IPS-18a (cell line): ENCODE measurements around the gene PPP1R12B.
A peak's percentile ranks its signal among the peaks of the same experiment; 100 is the strongest.

Experiments
- H3K27ac ChIP-seq: one replicate; pipeline ENCODE4 v1.5.1; 2013; ENCODE audit warnings: low read length
- H3K27me3 ChIP-seq: one replicate; pipeline ENCODE4 v1.6.1; 2013; ENCODE audit warnings: mild to moderate bottlenecking, low read length; ENCODE audit not compliant: control insufficient read depth, insufficient read depth
- H3K36me3 ChIP-seq: one replicate; pipeline ENCODE4 v1.6.1; 2013; ENCODE audit warnings: low read depth, low read length; ENCODE audit not compliant: control insufficient read depth
- H3K4me1 ChIP-seq: one replicate; pipeline ENCODE4 v1.6.1; 2013; ENCODE audit warnings: low read depth, low read length; ENCODE audit not compliant: control insufficient read depth
- H3K4me3 ChIP-seq: one replicate; pipeline ENCODE4 v1.5.1; 2013; ENCODE audit warnings: low read length
- H3K9ac ChIP-seq: one replicate; pipeline ENCODE4 v1.6.1; 2013; ENCODE audit warnings: mild to moderate bottlenecking, low read length, moderate library complexity
- H3K9me3 ChIP-seq: one replicate; pipeline ENCODE4 v1.6.1; 2013; ENCODE audit warnings: low read depth, low read length; ENCODE audit not compliant: control insufficient read depth

The PPP1R12B gene, protein sequence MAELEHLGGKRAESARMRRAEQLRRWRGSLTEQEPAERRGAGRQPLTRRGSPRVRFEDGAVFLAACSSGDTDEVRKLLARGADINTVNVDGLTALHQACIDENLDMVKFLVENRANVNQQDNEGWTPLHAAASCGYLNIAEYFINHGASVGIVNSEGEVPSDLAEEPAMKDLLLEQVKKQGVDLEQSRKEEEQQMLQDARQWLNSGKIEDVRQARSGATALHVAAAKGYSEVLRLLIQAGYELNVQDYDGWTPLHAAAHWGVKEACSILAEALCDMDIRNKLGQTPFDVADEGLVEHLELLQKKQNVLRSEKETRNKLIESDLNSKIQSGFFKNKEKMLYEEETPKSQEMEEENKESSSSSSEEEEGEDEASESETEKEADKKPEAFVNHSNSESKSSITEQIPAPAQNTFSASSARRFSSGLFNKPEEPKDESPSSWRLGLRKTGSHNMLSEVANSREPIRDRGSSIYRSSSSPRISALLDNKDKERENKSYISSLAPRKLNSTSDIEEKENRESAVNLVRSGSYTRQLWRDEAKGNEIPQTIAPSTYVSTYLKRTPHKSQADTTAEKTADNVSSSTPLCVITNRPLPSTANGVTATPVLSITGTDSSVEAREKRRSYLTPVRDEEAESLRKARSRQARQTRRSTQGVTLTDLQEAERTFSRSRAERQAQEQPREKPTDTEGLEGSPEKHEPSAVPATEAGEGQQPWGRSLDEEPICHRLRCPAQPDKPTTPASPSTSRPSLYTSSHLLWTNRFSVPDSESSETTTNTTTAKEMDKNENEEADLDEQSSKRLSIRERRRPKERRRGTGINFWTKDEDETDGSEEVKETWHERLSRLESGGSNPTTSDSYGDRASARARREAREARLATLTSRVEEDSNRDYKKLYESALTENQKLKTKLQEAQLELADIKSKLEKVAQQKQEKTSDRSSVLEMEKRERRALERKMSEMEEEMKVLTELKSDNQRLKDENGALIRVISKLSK

DNA sequence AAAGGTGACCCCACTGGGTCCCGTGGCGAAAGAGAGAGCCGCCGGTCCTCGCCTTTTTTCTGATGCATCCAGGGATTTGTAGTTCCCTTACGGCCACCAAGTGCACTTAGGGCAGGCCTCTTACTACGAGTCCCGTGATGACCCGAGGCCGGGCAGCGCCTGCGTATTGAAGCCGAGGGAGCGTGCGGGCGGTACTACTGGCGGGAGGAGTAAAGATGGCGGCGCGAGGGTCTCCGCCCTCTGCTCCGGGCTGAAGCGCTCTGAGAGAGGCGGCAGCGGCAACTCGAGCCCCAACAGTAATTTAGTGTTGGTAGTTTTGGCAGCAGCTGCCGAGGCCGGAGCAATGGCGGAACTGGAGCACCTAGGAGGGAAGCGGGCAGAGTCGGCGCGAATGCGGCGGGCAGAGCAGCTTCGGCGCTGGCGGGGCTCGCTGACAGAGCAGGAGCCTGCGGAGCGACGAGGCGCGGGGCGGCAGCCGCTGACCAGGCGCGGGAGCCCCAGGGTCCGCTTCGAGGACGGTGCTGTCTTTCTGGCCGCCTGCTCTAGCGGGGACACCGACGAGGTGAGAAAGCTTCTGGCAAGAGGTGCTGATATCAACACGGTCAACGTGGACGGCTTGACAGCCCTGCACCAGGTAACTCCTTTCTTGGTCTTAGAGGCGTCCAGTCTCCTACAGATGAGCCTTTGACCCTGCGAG, at the start of gene PPP1R12B:
PPP1R12B (plus strand) TSS at position 191 of the 697 bp plus-strand sequence; CDS start at position 344, 153 bp downstream.
- no peaks in the 10 kb centered on the region for H3K9me3 ChIP-seq
- peak within 1 kb of the TSS; percentile 98 for H3K4me3 ChIP-seq
- peak within 1 kb of the TSS; percentile 68 for H3K27ac ChIP-seq
- H3K36me3 ChIP-seq = no peaks in the 10 kb centered on the region
- peaks cover 6% of the 10 kb centered on the region for H3K4me1 ChIP-seq
- H3K9ac ChIP-seq = peak within 1 kb of the TSS; percentile 90
- no peaks in the 10 kb centered on the region for H3K27me3 ChIP-seq

DNA sequence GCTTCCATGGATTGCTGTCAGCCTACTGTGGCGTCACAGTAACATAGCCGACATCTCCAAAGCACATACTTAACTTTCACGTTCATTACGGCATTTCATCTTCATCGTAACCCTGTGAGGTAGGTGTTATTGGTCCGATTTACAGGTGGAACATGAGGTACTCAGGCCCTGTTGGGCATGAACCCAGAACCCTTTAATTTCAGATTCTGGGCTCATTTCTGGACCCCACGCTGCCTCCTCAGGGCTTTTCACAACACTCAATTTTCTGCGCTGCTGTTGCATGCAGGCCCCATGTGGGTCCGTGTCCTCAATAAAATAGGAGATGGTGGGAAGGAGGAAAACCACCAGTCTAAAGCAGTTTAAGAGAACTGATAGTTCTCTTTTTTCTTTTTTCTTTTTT, 46.3 kb upstream of the PPP1R12B start:
- no peak overlapping the region for H3K4me3 ChIP-seq
- H3K9ac ChIP-seq = no peak overlapping the region
- H3K9me3 ChIP-seq = no peaks in the 10 kb centered on the region
- H3K4me1 ChIP-seq = no peaks in the 10 kb centered on the region
- no peak overlapping the region for H3K27ac ChIP-seq
- no peaks in the 10 kb centered on the region for H3K36me3 ChIP-seq
- no peaks in the 10 kb centered on the region for H3K27me3 ChIP-seq

DNA sequence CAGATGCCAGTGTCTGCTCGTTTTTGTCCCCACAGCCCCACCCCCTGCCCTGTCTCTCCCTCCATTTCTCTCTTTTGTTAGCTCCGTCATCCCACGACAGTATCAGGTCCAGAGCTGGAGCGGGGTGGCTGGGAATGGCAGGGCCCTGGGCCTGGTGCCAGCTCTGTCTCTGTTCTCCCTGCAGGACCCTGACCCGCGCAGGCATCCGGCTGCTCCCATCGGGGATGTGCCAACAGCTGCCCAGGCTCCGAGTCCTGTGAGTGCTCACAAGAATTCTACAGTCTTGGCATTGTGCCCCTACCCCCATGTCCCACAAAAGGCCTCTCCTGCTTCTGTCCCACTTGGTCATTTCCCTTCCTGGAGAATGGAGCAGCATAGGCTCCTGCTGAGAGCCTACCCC, 44.1 kb upstream of the PPP1R12B start:
- no peaks in the 10 kb centered on the region for H3K4me1 ChIP-seq

DNA sequence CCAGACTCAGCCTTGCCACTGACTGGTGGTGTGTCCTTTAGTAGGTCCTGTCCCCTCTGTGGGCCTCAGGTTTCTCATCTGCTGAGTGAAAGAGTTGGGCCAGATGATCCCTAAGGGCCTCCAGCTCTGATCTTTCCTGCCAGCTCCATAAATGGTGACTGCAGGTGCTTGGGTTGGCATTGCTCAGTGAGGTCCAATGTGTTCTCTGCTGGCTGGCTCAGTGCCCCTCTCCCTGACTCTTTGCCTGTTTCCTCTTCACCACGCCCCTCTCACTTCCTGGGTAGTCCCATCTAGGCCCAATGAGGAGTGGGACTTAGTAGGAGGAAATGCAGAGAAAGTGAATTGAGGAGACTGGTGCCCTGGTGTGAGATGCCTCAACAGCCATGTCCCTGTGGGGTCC, 43.3 kb upstream of the PPP1R12B start:
- Histone ChIP-seq H3K9me3 (no peaks in the 10 kb centered on the region), H3K36me3 (no peaks in the 10 kb centered on the region), H3K4me3 (no peak overlapping the region), H3K27ac (no peak overlapping the region), H3K27me3 (no peaks in the 10 kb centered on the region), H3K9ac (no peak overlapping the region), H3K4me1 (no peaks in the 10 kb centered on the region)

More for the DNA sequence above, 44.1 kb upstream of the PPP1R12B start:
- no peak overlapping the region for H3K9ac ChIP-seq
- no peak overlapping the region for H3K4me3 ChIP-seq
- no peaks in the 10 kb centered on the region for H3K36me3 ChIP-seq
- H3K27me3 ChIP-seq = no peaks in the 10 kb centered on the region
- H3K27ac ChIP-seq = no peak overlapping the region
- H3K9me3 ChIP-seq = no peaks in the 10 kb centered on the region

DNA sequence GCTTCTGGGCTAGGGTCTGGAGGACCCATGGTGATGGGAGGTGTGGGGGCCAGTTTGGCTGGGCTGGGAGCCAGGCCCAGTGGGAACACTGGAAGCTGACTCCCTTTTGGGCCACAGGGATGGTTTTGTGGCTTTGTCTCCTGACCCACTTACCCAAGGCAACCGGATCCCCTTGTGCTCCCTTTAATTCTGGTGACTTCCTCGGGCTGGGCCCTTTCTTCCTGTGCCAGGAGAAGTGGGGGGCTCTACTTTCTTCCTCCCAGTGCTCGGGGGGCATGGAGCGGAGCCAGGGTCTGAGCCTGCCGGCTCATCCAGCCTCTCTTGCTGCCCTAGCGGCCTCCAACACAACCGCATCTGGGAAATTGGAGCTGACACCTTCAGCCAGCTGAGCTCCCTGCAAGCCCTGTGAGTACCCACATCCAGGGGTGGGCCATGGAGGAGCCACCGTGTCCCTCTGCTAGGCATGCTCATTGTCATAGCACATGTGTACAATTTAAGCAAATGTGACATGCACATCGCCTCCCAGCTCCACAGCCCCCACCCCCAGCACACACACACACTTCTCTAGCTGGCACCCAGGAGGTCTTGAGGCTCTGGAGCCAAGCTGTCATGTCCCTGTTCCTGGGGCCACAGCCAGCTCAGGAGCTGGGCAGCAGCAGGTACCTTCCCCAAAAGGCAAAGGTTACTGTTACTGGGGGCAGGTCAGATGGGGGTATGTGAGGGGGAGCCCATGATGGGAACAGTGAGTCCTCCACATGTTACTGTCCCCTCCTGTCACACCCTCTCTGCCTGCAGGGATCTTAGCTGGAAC, 41.8 kb upstream of the PPP1R12B start:
- no peaks in the 10 kb centered on the region for H3K27me3 ChIP-seq
- H3K36me3 ChIP-seq = no peaks in the 10 kb centered on the region
- H3K9ac ChIP-seq = no peak overlapping the region
- no peaks in the 10 kb centered on the region for H3K9me3 ChIP-seq
- no peak overlapping the region for H3K4me3 ChIP-seq
- no peak overlapping the region for H3K27ac ChIP-seq
- H3K4me1 ChIP-seq = no peaks in the 10 kb centered on the region

DNA sequence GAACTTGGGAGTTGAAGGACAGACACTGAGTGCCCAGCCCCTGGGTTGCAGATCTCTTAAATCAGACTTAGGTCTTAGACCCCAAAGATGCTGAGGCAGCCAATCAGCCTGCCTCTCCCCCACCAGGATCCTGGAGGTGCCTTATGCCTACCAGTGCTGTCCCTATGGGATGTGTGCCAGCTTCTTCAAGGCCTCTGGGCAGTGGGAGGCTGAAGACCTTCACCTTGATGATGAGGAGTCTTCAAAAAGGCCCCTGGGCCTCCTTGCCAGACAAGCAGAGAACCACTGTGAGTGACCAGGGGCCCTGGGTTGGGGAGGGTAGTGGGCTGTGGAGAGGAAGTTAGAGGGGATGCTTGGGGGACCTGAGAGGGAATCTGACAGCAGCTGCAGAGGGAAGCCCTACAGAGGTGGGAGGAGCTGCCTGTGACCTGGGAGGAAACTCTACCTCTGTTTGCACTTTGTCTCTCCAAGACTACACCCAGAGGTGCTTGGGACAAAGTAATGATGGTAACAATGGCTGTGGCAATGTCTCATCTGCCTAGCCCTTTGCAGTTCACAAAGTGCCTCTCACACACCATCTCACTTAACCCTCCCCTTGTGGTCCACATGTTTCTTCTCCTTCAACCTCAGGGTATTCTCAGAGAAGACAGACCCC, 38.3 kb upstream of the PPP1R12B start:
- Histone ChIP-seq H3K27ac (no peak overlapping the region), H3K4me1 (no peaks in the 10 kb centered on the region), H3K9ac (no peak overlapping the region), H3K27me3 (no peaks in the 10 kb centered on the region), H3K36me3 (no peaks in the 10 kb centered on the region), H3K9me3 (no peaks in the 10 kb centered on the region), H3K4me3 (no peak overlapping the region)

DNA sequence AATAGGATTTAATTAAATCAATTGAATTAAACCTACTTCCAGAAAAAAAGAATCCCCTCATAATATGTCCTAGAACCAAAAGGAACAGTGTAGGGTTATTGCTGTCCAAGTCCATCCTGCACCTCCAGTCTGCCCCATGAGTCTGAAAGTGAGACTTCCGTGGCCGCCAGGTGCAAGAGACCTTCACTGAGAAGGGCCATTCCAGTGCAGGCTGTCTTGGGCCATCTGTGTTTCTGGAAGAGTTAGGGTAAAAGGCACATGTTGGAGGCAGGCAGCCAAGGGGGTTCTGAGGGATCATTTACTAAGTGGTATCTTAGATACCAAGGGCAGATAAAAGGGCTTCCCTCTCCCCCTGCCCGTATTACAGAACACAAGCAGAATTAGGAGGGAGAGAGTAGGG, 37.8 kb upstream of the PPP1R12B start:
- no peaks in the 10 kb centered on the region for H3K4me1 ChIP-seq

DNA sequence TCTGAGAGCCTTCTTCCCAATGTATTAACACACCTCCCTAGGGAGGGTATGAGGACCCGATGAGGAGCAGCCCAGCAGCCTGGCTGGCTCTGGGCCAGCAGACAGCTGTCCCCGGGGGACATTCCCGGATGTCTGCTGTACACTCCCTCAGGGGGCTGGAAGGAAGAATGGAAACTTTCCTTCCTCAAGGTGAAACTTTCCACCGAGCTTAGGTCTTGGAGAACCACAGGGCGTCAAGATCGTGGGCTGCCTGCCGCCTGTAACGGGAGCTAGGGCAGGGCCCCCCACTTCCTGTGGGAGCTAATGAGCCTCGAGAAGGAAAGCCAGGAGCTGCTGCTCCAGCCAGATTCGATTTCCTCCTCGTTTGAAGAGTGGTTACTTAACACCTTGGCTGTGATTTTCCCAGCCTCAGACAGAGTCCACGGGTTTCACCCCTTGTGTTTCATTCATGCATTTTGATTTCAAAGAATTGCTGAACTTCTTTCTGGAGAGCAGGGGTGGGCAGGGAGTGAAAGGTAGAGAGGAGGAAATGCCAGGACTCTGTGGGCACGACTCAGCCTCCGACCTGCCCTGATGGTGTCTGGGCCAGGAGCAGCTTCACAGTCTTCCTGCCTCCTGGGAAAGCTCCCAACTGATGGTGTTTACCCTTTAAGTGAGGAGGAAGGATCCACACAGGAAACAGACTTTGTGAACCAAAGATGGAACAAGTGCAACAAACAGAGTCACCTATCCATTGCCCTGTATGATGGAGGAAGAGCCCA, 36.4 kb upstream of the PPP1R12B start:
- no peaks in the 10 kb centered on the region for H3K27me3 ChIP-seq
- H3K4me3 ChIP-seq = no peak overlapping the region
- no peaks in the 10 kb centered on the region for H3K4me1 ChIP-seq
- H3K36me3 ChIP-seq = no peaks in the 10 kb centered on the region
- H3K27ac ChIP-seq = no peak overlapping the region
- H3K9ac ChIP-seq = no peak overlapping the region
- no peaks in the 10 kb centered on the region for H3K9me3 ChIP-seq

More for the DNA sequence above, 37.8 kb upstream of the PPP1R12B start:
- H3K9me3 ChIP-seq = no peaks in the 10 kb centered on the region
- H3K36me3 ChIP-seq = no peaks in the 10 kb centered on the region
- no peak overlapping the region for H3K9ac ChIP-seq
- no peak overlapping the region for H3K27ac ChIP-seq
- no peak overlapping the region for H3K4me3 ChIP-seq
- no peaks in the 10 kb centered on the region for H3K27me3 ChIP-seq

DNA sequence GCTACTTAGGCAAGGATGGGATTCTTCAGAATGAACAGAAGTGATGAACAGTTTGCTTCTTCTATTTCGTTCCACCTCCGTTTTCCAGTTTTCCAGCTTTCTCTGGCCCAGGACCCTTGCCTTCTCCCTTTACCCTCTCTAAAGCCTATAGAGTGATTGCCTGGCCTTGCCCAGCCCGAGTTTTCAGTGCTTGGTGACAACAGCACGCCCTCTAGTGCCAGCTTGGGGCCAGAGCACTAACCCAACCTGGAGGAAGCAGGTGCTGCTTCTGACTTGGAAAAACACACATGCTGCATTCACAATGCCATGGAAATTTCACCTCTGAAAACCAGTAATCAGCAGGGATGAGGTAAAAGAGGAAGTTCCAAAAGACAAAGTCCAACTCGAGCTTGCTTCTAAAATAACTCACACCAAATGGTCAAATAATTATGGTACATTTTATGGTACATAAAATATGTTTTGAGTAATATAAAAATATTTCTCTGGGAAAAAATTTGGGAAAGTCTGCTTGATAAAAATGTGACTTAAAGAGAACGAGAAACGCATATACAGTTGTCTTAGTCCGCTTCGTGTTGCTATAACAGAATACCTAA, 32.8 kb upstream of the PPP1R12B start:
- H3K4me3 ChIP-seq = no peak overlapping the region
- no peak overlapping the region for H3K27ac ChIP-seq
- no peaks in the 10 kb centered on the region for H3K4me1 ChIP-seq
- H3K9ac ChIP-seq = no peak overlapping the region
- no peaks in the 10 kb centered on the region for H3K27me3 ChIP-seq
- H3K36me3 ChIP-seq = no peaks in the 10 kb centered on the region
- H3K9me3 ChIP-seq = no peaks in the 10 kb centered on the region

DNA sequence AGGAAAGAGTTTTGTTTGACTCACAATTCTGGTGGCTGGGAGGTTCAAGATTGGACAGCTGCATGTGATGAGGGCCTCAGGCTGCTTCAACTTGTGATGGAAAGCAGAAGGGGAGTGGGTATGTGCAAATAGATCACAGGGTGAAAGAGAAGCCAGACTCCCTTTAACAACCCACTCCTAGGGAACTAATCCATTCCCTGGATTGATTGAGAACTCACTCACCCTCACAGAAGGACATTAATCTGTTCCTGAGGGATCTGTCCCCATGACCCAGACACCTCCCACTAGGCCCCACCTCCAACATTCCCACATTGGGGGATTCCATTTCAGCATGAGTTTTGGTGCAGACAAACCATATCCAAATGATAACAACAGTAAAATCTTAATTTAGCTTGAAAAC, 32.3 kb upstream of the PPP1R12B start:
- H3K9me3 ChIP-seq = no peaks in the 10 kb centered on the region
- H3K27ac ChIP-seq = no peak overlapping the region
- no peaks in the 10 kb centered on the region for H3K27me3 ChIP-seq
- H3K36me3 ChIP-seq = no peaks in the 10 kb centered on the region
- H3K4me3 ChIP-seq = no peak overlapping the region
- no peaks in the 10 kb centered on the region for H3K4me1 ChIP-seq
- no peak overlapping the region for H3K9ac ChIP-seq
